ENCODE results near the gene CENPU.
"Not testable (repeated sequence)": the region's sequence is repeated elsewhere in the genome, so short reads cannot be mapped to it uniquely, and the experiment has no call there.

CENPU gene, protein sequence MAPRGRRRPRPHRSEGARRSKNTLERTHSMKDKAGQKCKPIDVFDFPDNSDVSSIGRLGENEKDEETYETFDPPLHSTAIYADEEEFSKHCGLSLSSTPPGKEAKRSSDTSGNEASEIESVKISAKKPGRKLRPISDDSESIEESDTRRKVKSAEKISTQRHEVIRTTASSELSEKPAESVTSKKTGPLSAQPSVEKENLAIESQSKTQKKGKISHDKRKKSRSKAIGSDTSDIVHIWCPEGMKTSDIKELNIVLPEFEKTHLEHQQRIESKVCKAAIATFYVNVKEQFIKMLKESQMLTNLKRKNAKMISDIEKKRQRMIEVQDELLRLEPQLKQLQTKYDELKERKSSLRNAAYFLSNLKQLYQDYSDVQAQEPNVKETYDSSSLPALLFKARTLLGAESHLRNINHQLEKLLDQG

DNA sequence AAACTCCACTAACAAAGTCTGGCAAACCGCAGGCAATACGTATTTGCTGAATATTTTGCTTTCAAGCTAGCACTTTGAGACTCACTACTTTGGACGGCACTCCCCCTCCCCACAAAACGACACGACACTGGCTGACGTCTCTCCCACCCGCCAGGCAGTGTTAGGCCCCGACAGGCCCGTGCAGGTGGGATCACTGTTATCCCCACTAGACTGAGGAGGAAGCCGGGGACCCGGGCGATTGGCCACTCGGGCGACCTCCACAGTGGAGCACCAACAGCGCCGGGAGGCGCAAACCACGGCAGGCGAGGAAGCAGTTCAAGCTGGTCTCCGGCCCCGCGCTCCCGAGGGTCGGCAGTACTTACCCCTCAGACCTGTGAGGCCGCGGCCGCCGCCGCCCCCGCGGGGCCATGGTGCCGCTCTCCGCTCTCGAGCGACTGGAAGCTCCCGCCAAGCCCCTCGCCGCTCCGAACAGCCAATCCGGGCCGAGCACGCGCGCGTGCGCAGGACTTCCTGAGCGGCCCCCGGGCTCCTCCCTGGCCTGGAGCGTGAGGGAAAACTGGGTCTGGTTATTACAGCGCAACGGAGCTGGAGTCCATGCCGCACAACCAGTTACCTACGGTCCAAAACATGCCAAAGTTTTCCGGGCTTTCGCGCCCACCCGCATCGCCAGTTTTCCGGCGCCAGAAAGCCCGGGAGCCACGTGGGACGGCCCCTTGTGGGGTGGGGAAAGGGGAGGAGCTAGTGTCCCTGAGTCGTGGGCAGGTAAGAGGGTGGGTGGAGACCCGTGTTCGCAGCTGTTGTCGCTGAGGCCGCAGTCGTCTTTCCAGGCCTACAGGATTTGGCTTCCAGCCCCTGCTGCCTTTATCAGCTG lies at the start of gene CENPU:
Gene CENPU, minus strand, starts transcription at position 443 of the 871 bp plus-strand sequence. Its CDS starts 34 bp downstream, at position 409.
- DNase-seq (ENCODE audit: low read depth, low spot score) = peak; percentile 97

DNA sequence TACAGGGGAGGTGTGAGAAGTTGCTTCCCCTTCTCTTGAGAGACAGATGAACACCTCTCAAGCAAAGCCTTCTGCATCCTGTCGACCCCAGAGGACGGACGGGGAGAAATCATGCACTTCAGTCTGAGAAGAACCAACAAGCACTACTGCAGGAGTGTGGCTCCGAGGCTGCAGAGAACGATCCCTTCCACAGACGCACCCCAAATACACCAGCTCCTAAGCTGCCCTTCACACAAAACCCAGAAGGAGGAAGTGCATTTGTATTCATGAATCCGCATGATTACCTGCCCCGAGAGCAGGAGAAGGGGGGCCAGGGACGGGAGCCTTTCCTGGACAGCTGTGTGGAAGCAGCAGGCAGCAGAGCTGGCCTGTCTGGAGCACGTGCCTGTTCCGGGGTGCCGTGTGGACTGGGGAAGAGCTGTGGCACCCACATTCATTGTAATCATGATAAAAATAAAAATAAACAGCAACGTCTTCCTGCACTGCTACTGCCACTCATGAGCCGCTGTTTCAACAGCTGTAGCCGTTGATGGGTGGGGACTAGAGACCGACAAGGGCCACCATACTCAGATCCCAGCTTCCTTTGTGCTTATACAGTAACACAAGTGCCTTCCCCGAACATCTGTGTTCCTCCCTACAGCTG lies 49.0 kb upstream of the CENPU start:
- no peak for DNase-seq (ENCODE audit: low read depth, low spot score)

DNA sequence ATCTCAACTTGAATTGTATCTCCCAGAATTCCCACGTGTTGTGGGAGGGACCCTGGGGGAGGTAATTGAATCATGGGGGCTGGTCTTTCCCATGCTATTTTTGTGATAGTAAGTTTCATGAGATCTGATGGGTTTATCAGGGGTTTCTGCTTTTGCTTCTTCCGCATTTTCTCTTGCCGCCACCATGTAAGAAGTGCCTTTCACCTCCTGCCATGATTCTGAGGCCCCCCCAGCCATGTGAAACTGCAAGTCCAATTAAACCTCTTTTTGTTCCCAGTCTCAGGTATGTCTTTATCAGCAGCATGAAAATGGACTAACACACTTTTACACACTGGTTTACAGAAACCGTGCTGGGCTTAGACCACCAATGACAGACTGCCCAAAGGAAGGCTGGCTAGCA lies 45.3 kb upstream of the CENPU start:
- not testable (repeated sequence) for DNase-seq (ENCODE audit: low read depth, low spot score)

DNA sequence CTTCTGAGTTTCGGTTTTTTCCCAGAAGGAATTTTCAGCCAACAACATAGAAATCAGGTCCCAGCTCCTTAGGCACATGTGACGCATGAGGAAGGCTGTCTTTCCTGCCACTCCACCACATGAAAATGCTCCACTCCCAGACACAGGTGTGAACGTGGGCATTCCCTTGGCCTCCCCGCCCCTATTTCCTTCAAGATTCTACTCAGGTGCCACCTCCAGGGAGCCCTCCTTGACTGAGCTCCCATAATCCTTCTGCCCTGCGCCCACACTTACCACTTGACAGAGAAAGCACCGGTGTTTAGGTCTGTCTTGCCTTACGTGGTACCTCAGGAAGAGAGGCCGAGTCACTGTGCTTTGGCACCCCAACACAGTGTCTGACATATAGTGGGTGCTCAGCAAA lies 44.4 kb upstream of the CENPU start:
- DNase-seq (ENCODE audit: low read depth, low spot score) = no peak

DNA sequence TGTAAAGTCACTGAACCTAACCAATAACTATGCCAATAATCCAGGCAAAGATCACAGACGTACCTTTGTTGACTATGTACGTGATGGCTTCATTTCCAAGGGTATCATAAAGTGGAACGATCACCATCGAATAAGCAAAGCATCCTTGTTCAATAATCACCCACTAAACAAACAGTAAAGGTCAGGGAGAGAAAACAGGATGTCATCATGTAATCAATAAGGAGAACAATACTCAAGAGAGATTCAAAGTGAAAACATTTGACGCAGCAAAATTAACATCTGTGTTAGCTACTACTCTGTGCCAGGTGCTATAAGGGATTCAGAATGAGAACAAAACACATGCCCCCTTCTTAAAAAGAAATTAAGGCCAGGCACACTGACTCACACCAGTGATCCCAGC lies 42.9 kb upstream of the CENPU start:
- no peak for DNase-seq (ENCODE audit: low read depth, low spot score)

DNA sequence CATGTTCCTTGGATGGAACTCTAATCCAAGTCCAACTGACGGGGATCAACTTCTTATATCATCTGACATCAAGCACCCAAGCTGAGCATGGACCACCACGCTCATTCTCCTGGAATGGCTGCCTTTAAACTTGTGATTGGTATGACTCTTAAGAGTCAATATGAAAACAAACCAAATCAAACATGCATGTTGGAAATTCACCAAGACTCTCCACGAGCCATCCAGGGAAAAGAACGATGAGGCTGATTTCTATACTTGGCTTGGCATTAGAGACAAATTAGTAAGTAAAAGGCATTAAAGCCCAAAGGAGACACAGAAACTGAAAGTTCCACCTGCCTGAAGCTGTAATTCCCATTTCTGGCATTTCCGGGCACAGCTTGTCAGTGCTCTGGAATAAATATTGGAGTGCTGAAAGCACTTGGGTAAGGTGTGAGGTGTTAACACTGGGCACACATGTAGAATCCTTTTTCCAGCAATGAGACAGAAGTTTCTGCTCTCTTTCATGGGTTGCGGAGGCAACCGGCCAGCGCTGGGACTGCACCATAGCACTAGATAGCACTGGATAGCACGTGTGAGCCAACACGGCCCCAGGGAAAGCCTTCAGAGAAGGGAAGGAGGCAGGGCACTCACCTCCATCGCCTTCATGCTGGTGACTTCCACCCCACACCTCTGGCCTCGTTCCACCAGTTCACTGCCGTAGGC lies 42.1 kb upstream of the CENPU start:
- no peak for DNase-seq (ENCODE audit: low read depth, low spot score)

DNA sequence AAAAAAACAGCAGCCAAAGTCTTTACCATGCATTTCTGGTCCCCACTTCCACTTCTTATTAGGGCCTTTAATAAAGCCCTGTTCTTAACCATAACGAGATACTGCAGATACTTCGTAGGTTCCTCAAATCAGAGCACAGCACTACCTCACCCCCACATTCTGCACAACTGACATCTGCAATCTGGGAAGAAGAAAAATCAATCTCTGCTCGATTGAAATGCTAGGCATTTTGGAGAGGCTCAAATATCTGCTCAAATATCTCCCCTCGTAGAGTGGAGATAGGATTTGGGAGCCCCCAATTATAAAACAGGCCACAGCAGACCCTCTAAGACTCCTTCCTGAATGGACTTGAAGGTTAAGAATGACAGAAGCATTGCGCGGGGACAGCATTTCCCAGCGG lies 40.3 kb upstream of the CENPU start:
- no peak for DNase-seq (ENCODE audit: low read depth, low spot score)

DNA sequence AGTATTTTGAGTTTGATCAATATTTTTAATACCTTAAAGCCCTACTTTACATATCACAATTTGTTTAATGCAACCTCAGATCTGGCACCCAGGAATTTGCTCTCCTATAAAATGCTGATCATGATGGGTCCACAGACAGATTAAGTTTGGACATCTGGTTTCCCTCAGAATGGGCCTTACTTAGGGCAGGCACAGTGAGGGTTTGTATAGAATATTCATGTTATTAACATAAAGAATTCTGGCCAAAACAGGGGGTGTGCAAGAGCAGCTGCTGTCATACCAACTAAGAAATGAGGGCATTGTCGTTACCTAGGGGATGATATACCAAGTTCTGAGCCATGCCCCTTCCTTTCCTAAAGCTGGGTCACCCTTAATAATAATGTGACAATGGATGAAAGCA lies 37.5 kb upstream of the CENPU start:
- DNase-seq (ENCODE audit: low read depth, low spot score) = no peak

DNA sequence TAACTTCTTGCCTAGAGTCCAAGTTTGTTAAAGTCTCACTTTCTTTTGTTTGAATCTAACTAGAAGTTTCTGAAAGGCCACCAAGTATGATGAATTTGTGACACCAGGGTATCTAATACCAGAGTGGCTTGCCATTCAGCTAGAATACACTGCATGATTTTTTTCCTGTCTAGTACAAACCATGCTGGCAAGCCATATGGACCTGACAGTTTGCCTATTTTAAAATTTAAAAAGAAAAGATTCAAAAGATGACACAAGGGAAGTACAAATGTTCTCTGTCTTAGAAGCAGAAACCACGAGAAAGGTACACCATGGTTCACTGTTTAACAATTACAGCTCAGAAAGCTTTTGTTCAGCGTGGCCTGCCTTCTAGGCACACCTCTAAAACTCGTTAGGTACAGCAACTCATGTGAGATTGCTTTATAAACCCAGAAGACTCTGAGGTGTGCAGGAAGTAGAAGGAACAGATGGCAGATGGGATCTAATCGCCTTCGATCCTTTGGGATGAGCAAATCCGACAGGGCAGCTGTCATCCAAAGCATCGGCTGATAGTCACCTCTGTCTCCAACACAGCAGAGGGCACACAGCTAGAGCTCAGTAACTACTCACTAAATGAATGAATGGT lies 35.4 kb upstream of the CENPU start:
- no peak for DNase-seq (ENCODE audit: low read depth, low spot score)

DNA sequence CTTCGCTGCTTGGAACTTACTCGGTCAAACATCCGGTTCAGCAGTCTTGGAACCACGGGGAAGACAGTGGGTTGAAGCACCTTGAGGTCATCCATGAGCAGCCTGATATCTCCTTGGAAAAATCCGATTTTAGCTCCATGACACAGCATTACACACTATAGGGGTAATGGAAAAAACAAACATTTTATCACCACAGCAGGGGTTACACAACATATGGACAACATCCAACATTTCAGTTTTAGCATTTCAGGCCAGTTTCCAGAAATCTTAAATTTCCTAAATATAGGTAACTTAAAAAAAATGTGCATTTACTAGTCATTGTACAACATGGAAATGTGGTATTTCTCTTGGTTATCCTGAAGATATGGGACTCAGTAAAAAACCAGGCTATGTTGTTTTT lies 34.4 kb upstream of the CENPU start:
- no peak for DNase-seq (ENCODE audit: low read depth, low spot score)

DNA sequence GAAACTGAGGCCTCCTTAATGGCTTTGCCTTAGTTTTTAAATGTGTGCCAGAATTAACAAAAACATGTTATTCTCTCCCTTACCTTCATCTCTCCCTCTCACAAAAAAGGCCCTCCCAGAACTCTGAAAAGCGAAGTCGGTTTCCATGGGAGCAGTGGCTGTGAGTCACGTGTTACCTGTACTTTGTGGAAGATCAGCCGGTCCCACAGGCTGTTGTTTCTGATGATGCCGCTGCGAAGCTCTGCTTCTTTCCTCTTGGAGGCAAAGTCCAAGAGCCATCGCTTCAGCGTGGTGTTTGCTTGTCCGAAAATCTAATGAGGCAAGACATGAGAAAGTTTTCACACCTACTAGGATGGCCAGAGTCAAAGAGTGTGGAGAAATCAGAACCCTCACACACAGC lies 32.5 kb upstream of the CENPU start:
- DNase-seq (ENCODE audit: low read depth, low spot score) = no peak

DNA sequence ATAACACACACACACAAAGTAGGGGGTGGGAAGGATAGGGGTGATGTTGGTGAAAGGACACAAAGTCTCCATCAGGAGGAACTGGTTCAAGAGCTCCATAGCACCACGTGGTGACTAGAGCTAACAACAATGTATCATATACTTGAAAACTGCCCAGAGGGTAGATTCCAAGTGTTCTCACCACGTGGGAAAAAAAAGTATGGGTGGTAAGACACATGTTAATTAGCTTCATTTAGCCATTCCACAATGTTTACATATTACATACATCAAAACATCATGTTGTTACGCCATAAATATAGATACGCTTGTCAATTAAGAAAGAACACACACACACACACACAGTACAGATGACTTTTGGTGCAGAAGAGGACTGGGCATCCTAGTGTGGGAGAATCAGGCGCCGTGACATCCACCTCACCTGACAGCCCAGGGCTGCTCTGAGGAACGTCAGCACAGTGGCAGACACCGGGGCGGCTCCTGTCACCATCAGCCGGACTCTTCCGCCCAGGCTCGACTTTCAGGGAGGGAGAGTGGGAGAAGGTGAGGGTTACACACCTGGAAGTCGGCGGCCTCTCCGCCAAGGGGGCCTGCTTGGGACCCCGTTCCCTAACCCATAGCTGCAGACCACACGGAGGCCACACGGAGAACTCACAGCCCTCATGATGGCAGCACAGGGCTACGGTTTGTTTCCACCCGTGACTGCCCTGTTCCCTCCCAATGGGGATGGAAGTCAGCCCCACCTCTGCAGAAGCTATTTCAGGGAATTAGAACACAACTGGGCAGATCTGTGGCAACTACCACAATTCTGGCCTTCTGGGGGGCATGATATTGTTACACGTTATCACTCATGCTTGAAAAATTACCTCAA lies 31.8 kb upstream of the CENPU start:
- no peak for DNase-seq (ENCODE audit: low read depth, low spot score)

DNA sequence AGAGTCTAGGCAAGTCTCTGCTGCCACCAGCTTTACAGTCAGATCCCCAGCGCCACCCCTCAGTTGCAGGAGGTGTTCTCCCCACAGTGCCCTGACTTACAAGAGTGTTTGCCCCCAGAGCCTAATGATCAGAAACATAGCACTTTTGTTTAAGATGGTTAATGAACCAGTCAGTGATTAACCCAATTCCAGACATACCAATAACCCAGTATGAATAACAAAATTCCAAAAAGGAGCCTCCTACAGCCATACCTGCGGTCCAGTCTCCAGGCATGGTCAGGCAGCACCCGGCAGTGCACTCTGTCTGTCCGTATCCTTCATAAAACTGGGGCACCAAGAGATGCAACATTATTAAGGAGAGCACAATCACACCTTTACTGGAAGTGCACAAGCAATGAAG lies 30.7 kb upstream of the CENPU start:
- DNase-seq (ENCODE audit: low read depth, low spot score) = no peak

DNA sequence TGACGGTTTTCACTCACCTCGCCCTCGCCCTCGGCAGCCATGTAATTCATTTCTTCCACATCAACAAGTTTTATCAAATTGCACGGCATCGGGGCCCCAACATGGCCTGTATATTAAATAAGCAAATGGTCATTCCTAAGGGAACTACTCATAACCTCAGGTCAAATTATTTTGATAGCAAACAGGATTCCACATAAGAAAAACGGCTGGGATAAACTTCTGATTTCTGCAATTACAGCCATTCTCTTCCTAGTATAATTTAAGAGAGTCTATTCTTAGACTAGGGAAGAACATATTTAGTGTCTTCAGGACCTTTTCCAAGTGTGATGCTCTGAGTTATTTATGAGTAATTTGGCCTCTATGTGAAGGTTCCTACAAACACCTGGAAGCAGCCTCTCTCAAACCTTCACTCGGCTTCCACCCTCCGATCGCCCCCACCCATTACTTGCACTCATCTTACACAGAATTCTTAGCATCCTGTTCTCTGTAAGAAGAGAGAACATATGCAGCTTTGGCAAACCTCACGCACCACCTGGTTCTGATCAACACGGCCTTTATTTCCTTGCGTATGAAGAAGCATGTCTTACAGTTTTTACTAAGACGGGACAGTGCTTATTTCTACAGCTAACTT lies 29.4 kb upstream of the CENPU start:
- no peak for DNase-seq (ENCODE audit: low read depth, low spot score)

DNA sequence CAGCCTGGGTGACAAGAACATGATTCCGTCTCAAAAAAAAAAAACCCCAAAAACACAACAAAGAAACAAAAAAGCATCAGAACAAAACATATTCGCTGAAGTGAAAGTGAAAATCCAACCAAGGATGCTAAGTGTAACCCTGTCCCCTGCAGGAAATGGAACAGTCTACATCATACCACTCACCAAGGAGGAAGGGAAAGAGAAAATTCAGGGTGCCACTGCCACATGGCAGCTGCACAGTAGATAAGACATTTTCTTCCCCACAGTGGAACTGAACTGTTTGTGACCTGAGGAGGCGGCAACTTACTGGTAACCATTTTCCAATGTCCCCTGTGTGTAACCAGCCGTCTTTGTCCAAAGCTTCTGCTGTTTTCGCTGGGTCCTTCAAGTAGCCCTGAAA lies 28.2 kb upstream of the CENPU start:
- DNase-seq (ENCODE audit: low read depth, low spot score) = no peak

DNA sequence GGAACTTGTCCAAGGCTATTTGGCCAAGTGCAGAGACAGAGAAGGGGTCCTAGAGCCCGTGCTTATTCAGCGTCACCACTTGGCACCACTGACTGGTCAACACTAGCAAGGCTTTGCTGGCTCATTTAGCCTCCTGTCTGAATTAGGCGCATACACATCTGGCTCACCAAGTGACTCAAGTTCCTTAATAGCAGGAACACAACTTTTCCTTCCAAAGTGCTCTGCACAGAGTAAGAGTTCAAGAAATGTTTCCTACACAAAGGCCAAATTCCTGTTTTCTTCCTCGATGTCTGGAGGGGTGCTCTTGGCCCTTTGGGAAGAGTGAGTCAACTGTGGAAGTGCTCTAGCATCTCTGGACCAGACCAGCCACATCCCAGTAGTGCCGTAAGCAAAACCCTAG lies 26.8 kb upstream of the CENPU start:
- no peak for DNase-seq (ENCODE audit: low read depth, low spot score)

DNA sequence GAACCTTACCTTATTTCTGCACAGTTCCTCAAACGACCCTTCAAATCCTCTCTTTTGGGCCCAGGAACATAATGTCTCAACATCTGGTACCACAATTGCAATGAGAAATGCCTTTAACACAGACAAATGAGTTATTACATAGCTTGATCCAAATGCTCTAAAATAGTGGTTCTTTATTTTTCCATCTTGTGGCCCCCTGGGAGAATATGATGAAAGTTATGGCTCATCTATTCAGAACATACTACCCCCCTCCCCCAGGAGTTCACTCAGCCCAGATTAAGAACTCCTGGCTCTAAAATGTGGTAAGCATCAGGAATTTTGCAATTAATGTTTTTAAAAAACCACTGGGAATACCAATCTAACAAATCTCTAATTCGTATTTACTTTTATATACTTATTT lies 23.9 kb upstream of the CENPU start:
- DNase-seq (ENCODE audit: low read depth, low spot score) = no peak

DNA sequence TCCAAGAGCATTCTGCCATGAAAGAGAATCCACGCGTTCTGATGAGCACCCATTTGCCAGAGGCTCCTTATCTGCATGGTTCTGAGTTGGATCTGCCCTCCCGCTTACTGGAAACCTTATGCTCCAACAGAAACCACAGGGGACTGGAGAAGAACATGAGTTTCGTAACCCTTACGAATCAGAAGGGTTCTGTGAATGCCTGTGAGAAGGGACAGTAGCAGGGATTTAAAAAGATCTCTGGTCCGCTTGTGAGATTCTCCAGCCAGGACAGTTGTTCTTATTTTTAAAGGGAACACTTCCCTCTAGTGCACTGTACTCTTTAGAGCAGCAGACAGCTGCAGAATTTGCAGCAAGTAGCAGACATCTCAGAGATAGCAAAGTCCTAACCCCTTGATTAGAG lies 22.5 kb upstream of the CENPU start:
- DNase-seq (ENCODE audit: low read depth, low spot score) = no peak

DNA sequence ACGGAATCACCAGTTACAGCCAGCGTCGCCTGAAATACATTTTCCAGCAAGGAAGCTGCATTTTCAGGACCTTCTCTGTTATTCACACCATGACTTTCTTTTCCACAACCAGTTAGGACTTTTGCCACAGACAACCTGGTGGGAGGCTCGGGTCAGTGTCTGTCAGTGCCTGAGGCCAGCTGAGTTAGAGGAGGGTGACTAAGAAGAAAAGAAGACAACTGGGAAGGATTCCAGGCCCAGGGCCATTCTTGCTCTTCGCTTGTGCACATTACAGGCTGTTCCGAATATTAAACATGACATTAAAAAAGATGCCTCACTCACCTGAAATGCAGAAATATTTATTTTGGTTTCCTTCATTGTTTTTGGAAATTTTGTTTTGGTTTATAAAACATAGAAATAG lies 21.4 kb upstream of the CENPU start:
- DNase-seq (ENCODE audit: low read depth, low spot score) = no peak
